Measurements from ENCODE around the gene CARS2. TPM values are rescaled to one million over a fixed set of nuclear protein-coding genes. Genes with fewer than 3 reads are reported as not detected.
"Not testable (repeated sequence)": the region's sequence is repeated elsewhere in the genome, so short reads cannot be mapped to it uniquely, and the experiment has no call there.

Gene CARS2
- total RNA-seq, 1 experiment from 2014 or later: 70.9 TPM

GRCh38 chr13:110662777-110663443 is 43.0 kb downstream of the CARS2 start:
- Histone ChIP-seq H3K27ac (ENCODE audit: low read length) (no peak overlapping the region), H3F3A (ENCODE audit: low read length, unreplicated experiment) (no peaks in the 10 kb centered on the region), H3K9me2 (replicated peaks; ENCODE audit: low read length) (no peaks in the 10 kb centered on the region), H3K27me3 (ENCODE audit: low read length) (no peaks in the 10 kb centered on the region), H3K36me3 (ENCODE audit: low read depth, low read length) (peaks cover 39% of the 10 kb centered on the region), H3K9me3 (ENCODE audit: low read length) (no peaks in the 10 kb centered on the region), H4K20me1 (ENCODE audit: low read length) (no peaks in the 10 kb centered on the region), H3K79me2 (ENCODE audit: low read length) (no peaks in the 10 kb centered on the region), H2AFZ (ENCODE audit: low read length) (no peak overlapping the region), H3K4me3 (ENCODE audit: low read length) (no peak overlapping the region), H3K4me1 (ENCODE audit: insufficient read depth, low read length) (no peaks in the 10 kb centered on the region), H3K4me2 (ENCODE audit: low read length) (no peak overlapping the region), H3K9ac (ENCODE audit: low read length) (no peak overlapping the region)
- intact Hi-C loops (cut with micrococcal nuclease): no loop called here
- POLR2A ChIA-PET (ENCODE audit: unreplicated experiment): no interaction called here
- TF ChIP-seq EZH2phosphoT487 (IDR thresholded peaks at IDR 0.05; ENCODE audit: borderline replicate concordance, low read length): no peak
- no peak for TF ChIP-seq EZH2 (IDR thresholded peaks at IDR 0.05; ENCODE audit: low read length, unreplicated experiment)
- no peak for TF ChIP-seq CTCF (conservative IDR thresholded peaks at IDR 0.05; ENCODE audit: low read depth, low read length)
- BruUV-seq (replicated peaks): no TSS peak
- no peak for ATAC-seq
- DNase-seq: no peak
- CTCF ChIA-PET: no interaction called here

DNA sequence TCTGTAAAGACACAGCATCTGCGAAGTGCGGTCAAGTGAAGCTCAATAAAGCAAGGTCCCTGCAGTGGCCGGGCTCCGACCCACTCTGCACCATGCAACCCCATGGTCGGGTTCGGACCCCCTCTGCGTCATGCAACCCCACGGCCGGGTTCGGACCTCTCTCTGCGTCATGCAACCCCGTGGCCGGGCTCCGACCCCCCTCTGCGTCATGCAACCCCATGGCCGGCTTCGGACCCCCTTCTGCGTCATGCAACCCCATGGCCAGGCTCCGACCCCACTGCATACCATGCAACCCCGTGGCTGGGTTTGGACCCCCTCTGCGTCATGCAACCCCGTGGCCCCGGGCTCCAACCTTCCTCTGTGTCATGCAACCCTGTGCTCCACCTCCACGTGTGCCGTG is 43.8 kb downstream of the CARS2 start:
- BruUV-seq (replicated peaks): no TSS peak
- no peak for ATAC-seq
- H3K79me2 ChIP-seq (ENCODE audit: low read length): no peaks in the 10 kb centered on the region
- ChIA-PET POLR2A (ENCODE audit: unreplicated experiment) (no interaction called here), CTCF (no interaction called here)
- no peaks in the 10 kb centered on the region for H3F3A ChIP-seq (ENCODE audit: low read length, unreplicated experiment)
- no peaks in the 10 kb centered on the region for H3K27me3 ChIP-seq (ENCODE audit: low read length)
- no peak overlapping the region for H3K27ac ChIP-seq (ENCODE audit: low read length)
- no peak overlapping the region for H3K4me2 ChIP-seq (ENCODE audit: low read length)
- H3K4me3 ChIP-seq (ENCODE audit: low read length): no peak overlapping the region
- peaks cover 34% of the 10 kb centered on the region for H3K36me3 ChIP-seq (ENCODE audit: low read depth, low read length)
- H3K9me2 ChIP-seq (replicated peaks; ENCODE audit: low read length): no peaks in the 10 kb centered on the region
- intact Hi-C loops (cut with micrococcal nuclease): no loop called here
- no peaks in the 10 kb centered on the region for H3K9me3 ChIP-seq (ENCODE audit: low read length)
- DNase-seq: no peak
- no peak overlapping the region for H2AFZ ChIP-seq (ENCODE audit: low read length)
- no peaks in the 10 kb centered on the region for H3K4me1 ChIP-seq (ENCODE audit: insufficient read depth, low read length)
- no peaks in the 10 kb centered on the region for H4K20me1 ChIP-seq (ENCODE audit: low read length)
- TF ChIP-seq EZH2 (IDR thresholded peaks at IDR 0.05; ENCODE audit: low read length, unreplicated experiment) (no peak), CTCF (conservative IDR thresholded peaks at IDR 0.05; ENCODE audit: low read depth, low read length) (no peak), EZH2phosphoT487 (IDR thresholded peaks at IDR 0.05; ENCODE audit: borderline replicate concordance, low read length) (no peak)
- no peak overlapping the region for H3K9ac ChIP-seq (ENCODE audit: low read length)

DNA sequence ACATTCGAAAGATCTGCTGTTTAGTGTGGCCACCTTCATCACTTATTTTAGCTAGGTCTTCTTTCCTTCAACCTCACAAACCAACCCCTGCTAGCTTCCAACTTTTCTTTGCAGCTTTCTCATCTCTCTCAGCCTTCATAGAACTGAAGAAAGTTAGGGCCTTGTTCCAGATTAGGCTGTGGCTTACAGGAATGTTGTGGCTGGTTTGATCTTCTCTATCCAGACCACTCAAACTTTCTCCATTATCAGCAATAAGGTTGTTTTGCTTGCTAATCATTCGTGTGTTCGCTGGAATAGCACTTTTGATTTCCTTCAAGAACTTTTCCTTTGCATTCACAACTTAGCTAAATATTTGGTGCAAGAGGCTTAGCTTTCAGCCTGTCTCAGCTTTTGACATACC is 44.7 kb downstream of the CARS2 start:
- Histone ChIP-seq H3K4me2 (ENCODE audit: low read length) (no peak overlapping the region), H3K27me3 (ENCODE audit: low read length) (no peaks in the 10 kb centered on the region), H3K27ac (ENCODE audit: low read length) (no peak overlapping the region), H3K9me2 (replicated peaks; ENCODE audit: low read length) (no peaks in the 10 kb centered on the region), H3K9me3 (ENCODE audit: low read length) (no peaks in the 10 kb centered on the region), H3K36me3 (ENCODE audit: low read depth, low read length) (peaks cover 32% of the 10 kb centered on the region), H3K9ac (ENCODE audit: low read length) (no peak overlapping the region), H2AFZ (ENCODE audit: low read length) (no peak overlapping the region), H4K20me1 (ENCODE audit: low read length) (no peaks in the 10 kb centered on the region), H3K4me3 (ENCODE audit: low read length) (no peak overlapping the region), H3K4me1 (ENCODE audit: insufficient read depth, low read length) (no peaks in the 10 kb centered on the region), H3F3A (ENCODE audit: low read length, unreplicated experiment) (no peaks in the 10 kb centered on the region), H3K79me2 (ENCODE audit: low read length) (no peaks in the 10 kb centered on the region)
- DNase-seq (no peak), ATAC-seq (no peak)
- intact Hi-C loops (cut with micrococcal nuclease): no loop called here
- ChIA-PET CTCF (no interaction called here), POLR2A (ENCODE audit: unreplicated experiment) (interaction anchor here (0.6 kb wide), 1 partner anchor 76 kb away, joined by 10 read pairs; no protein-coding TSS in a partner anchor)
- BruUV-seq (replicated peaks): no TSS peak
- TF ChIP-seq EZH2phosphoT487 (IDR thresholded peaks at IDR 0.05; ENCODE audit: borderline replicate concordance, low read length): no peak
- no peak for TF ChIP-seq EZH2 (IDR thresholded peaks at IDR 0.05; ENCODE audit: low read length, unreplicated experiment)
- no peak for TF ChIP-seq CTCF (conservative IDR thresholded peaks at IDR 0.05; ENCODE audit: low read depth, low read length)

- intact Hi-C loops (cut with micrococcal nuclease); H3F3A ChIP-seq (ENCODE audit: low read length, unreplicated experiment); H3K27ac ChIP-seq (ENCODE audit: low read length); BruUV-seq (replicated peaks); CTCF ChIA-PET; H2AFZ ChIP-seq (ENCODE audit: low read length); H3K79me2 ChIP-seq (ENCODE audit: low read length); H4K20me1 ChIP-seq (ENCODE audit: low read length); H3K4me3 ChIP-seq (ENCODE audit: low read length); POLR2A ChIA-PET (ENCODE audit: unreplicated experiment); H3K9me3 ChIP-seq (ENCODE audit: low read length); H3K4me1 ChIP-seq (ENCODE audit: insufficient read depth, low read length); DNase-seq; H3K27me3 ChIP-seq (ENCODE audit: low read length); ATAC-seq; H3K9ac ChIP-seq (ENCODE audit: low read length); H3K9me2 ChIP-seq (replicated peaks; ENCODE audit: low read length); H3K4me2 ChIP-seq (ENCODE audit: low read length): not testable (repeated sequence)
- H3K36me3 ChIP-seq (ENCODE audit: low read depth, low read length): peaks cover 27% of the 10 kb centered on the region
Observed at GRCh38 chr13:110658218-110658911, 47.6 kb downstream of the CARS2 start.
